ENCODE results near the gene TOP3A.

TOP3A gene

DNA sequence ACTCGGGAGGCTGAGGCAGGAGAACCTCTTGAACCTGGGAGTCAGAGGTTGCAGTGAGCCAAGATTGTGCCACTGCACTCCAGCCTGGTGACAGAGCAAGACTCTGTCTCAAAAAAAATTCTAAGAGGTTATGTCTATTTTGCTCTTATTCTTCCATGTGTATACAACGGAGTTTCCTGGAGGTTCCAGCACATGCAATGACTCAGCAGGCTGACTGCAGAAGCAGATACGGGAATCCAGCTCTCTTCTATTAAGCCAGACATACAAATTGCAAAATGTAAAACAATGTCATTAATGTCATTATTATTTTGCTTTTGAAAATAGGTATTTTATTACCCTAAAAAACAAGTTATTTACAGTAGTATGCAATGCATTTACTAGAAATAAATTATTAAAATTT is 35.9 kb downstream of the TOP3A start:
- DNase-seq = no peak

DNA sequence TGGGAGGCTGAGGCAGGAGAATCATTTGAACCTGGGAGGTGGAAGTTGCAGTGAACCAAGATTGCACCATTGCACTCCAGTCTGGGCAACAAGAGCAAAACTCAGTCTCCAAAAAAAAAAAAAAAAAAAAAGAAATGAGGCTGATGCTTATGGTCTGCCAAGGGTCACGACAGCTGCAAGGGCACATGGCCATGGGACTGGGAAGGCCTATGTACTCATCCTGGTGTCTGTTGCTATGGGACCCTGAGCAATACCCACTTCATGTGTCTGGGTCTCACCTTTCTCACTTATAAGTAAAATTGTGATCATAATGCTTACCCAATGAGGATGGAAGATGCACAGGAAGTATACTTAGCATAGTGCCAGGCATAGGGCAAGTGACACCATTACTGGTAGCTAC is 37.7 kb downstream of the TOP3A start:
- DNase-seq = no peak

DNA sequence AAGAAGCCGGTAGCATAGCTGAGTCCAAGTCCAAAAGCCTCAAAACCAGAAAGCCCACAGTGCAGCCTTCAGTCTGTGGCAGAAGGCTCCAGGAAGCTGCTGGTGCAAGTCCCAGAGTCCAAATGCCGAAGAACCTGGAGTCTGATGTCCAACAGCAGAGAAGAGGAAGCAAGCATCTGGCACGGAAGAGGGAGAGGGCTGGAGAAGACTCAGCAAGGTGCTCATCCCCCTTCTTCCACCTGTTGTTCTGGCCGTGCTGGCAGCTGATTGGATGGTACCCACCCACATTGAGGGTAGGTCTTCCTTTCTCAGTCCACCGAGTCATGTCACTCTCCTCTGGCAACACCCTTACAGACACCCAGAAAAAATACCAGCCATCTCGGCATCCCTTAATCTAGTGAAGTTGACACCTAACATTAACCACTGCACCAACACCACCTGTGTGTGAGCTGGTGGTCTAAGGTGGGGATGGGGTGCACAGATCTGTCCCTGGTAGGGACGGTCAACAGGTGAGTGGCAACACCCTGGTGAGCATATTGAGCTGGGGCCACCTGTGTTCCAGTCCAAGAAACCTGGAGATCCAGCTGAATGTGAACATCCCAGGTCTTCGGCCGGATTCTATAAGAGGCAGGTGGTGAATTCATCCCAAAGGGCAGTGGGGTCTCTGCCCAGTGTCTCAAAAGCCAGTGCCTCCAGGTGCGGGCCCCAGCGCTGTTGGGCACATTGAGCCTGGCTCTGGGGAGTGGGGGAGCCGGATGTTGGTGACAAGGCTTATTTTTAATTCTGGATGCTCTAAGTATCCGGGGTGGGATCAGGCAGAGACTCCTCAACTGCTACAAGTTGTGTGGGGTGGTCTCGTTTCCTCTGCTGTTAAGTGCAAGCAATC is 44.5 kb downstream of the TOP3A start:
- DNase-seq = no peak

DNA sequence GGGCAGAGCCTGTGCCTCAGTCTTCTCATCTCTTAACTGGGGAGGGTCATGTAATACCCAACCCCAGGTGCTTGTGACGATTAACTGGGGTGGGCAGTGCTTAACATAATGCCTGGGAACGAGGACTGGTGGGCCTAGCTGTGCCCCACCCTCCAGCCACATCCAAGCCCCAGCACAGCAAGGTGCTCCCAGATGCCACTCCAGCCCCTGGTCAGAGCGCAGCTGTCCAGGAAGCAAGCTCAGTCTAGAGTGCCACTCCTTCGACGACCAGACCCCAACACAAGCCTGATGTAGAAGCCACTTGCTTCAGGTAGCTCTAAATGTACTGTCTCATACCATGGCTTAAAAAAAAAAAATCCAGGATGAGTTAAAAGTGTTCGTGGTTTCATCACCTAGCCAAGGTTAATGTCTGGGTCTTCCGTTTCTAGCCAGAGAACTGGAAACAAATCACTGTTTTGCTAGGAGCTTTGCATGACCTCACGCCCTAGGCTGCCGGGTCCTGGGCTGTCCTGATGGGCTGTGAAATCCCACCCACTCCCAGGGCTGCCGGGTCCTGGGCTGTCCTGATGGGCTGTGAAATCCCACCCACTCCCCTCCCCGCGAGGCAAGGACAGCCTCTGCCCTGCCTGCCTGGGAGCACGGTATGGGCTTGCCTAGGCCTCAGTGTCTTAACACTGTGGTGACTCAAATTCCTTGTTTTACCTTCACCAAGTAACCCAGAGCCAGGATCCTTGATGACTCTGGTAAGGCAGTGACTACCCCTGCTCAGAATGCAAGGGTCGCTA is 46.7 kb downstream of the TOP3A start:
- no peak for DNase-seq

DNA sequence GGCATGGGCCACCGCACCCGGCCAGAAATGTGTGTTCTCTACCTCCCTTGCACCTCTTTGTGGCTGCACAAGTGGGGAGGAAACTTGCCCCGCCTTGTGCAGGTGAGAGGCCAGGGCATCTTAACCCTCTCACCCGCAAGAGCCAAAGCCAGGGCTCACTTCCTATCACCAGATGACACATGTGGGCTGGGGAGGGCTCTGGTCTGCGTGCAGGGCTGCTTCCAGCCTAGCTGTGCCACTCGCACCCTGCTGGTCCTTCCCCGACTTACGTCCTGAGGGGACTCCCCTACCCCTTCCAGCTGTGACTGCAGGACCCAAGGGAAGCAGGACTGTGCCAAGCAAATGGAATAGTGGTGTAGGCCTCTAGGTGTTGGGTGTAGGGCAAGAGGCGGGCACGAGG is 47.4 kb downstream of the TOP3A start:
- no peak for DNase-seq

DNA sequence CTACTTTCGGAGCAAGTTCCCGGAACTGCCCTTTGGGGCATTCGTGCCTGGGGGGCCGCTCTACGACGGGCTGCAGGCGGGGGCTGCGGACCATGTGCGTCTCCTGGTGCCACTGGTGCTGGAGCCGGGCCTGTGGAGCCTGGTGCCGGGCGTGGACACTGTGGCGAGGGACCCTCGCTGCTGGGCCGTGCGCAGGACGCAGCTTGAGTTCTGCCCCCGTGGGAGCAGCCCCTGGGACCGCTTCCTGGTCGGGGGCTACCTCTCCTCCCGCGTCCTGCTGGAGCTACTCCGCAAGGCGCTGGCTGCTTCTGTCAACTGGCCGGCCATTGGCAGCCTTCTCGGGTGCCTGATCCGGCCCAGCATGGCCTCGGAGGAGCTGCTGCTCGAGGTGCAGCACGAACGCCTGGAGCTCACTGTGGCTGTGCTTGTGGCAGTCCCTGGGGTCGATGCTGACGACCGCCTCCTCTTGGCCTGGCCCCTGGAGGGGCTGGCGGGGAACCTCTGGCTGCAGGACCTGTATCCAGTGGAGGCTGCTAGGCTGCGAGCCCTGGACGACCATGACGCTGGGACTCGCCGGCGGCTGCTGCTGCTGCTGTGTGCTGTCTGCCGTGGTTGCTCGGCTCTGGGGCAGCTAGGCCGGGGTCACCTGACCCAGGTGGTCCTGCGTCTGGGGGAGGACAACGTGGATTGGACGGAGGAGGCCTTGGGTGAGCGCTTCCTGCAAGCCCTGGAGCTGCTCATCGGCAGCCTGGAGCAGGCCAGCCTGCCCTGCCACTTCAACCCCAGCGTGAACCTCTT is 50.7 kb downstream of the TOP3A start:
- DNase-seq = no peak

DNA sequence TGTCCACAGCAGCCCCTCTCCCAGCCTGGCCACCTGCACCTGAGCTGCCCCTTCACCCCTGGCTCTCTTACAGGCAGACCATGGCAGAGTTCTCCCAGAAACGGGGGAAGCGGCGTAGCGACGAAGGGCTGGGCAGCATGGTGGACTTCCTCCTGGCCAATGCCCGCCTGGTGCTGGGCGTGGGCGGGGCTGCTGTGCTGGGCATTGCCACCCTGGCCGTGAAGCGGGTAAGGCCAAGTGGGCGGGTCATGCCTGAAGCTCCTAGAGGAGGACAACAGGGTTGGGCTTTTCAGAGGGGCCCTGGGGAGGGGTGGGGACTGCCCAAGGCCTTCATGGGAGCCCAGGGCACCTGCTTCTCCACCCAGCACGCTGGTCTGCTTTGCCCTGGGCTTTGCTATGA is 52.2 kb downstream of the TOP3A start:
- DNase-seq = no peak

DNA sequence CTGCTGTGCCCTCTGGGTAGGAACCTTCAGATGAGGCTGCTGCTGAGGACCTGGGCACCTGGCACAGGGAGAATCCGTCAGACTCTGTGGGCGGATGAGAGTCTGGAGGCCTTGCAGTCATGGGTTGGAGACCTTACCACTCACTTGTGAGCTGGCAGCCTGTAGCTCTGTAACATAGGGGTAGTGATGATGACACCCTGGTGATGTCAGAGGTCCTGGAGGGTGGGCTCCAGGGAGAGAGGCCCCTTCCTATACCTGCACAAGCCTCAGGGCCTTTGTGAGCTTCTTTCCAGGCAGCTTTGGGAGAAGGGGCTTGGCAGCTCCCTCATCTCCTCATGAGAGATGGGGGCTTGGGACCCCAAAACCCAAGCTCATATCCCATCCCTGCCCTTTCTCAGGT is 52.7 kb downstream of the TOP3A start:
- no peak for DNase-seq

DNA sequence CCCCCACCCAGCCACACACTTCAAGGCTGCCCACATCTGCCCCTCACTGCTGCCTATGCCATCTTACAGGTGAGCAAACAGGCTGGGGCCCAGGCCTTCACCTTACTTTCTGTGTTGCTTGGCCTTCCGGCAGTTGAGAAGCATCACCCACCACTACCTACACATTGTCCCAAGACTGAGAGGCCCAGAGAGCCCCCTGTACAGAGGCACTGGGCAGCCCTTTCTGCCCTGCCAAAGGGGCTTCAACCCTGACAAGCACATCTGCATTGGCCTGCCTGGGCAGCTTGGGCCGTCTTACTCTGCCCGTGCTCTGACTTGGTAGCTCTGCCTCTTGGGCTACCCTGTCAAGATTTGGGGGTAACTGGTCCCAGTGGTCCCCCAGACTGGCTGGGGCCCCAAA is 53.1 kb downstream of the TOP3A start:
- no peak for DNase-seq

DNA sequence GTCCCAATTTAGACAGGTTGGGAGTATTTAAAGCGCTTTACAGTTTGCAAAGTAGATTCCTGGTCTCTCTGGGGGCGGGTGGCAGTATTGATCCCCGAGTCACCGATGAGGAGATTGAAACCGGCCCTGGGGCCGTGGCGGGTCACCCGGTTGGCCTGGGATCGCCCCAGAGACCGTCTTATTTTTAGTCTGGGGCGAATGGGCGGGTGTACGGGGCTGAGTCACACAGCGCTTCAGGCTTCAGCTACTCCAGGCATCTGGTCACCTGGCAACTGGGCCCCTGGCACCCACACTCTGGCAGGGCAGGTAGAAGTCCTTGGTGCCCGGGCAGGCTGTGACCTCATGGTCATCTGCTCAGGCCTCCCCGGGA is 53.7 kb downstream of the TOP3A start:
- DNase-seq = no peak

DNA sequence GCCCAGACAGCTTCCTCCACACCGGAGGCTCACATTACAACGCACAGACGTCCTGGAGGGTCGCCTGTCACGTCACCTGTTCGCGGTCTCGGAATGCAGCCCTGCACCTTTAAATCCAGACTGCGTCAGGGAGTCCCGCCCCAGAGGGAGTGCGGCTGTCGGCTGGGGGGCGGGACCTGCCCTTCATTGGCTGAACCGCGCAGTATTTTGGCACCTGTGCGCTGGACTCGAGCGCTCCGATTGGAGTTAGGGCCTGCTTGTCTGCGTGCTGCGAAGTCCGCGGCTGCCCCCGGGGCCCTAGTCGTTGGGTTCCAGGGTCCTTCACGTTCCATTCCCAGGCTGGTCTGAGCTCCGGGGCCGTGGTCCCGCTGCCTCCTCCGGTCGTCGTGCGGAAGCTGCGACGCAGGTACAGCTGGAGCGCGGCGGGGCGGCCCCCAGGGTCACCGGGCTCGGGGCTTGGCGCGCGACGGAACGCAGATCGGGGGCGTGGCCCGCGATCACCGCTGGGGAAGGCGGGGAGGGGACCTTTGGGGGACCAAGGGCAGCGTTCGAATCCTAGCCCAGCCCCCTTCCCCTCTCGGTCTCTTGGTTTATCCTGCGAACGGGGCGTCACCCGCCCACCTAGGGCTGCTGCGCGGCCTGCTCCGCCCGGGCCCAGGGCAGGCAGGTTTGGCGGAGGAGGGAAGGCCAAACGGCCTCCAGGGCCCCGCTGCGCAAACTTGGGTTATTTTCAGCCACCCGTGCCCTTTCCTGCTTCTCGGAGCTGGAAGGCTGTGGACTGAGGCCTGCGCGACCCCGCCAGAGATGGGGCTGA is 54.3 kb downstream of the TOP3A start, which contains the start of gene MIEF2:
Gene MIEF2, plus strand, starts transcription at position 331 of the 814 bp plus-strand sequence. CDS start 2,059 bp downstream, outside the sequence.
- peak; percentile 96 for DNase-seq

DNA sequence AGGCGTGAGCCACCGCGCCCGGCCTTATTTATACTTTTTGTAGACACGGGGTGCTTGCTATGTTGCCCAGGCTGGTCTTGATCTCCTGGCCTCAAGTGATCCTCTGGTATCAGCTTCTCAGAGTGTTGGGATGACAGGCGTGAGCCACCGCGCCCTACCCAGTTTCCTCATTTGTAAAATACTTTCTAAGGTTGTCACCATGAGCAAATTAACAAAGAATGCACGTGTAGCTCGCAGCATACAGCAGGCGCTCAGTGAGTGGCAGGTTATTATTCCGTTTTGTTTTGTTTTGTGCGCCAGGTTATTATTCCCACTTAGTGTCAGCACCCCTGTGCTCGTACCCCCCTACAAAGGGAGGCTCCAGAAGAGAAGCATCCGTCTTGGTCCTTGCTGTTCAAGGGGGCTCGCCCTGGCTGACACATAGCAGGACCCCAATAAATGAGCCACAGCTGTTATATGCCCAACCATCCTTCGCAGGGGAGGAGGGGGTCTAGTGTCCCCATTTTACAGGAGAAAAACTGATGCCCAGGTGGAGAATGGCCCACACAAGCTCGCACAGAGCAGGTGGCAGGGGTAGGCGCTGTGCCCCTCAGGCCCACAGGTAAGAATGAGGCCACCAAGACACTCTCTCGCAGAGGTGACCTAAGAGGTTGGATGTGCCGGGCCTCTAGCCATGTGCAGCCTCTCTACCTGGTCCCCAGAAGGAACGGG is 55.0 kb downstream of the TOP3A start:
- no peak for DNase-seq

DNA sequence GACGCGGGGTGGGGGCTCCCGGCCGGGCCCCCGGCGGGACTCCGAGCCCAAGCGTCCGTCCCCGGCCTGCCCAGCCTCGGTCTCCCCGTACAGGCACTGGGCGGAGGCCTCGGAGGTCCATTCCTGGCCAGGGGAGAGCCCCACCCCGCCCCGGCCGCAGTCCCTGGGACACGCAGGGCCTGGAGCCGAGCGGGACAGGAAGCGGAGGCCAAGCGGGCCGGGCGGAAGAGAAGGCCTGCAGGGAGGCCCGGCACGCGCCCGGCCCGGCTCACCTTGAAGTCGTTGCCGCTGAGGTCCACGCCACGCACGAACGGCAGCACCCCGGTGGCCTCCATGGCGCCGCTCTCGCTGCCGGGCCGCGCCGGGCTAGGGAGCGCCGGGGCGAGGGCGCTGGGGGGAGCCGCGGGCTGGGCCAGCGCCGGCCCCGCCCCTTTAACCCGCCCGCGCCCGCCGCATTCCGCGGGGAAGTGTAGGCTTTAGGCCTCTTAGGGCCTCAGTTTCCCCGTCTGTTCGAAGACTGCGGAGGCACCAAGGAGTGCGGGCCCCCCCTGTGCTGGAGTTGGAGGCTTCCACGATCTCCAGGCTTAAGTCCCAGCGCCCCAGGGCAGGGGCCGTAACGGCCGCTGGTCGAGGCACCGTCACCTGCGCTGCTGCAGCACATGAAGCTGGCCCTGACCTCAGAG is 56.3 kb downstream of the TOP3A start, which contains the start of gene FLII:
Gene FLII, minus strand, starts transcription at position 383 of the 683 bp plus-strand sequence. Its CDS starts 48 bp downstream, at position 335.
- DNase-seq = peak; percentile 37

DNA sequence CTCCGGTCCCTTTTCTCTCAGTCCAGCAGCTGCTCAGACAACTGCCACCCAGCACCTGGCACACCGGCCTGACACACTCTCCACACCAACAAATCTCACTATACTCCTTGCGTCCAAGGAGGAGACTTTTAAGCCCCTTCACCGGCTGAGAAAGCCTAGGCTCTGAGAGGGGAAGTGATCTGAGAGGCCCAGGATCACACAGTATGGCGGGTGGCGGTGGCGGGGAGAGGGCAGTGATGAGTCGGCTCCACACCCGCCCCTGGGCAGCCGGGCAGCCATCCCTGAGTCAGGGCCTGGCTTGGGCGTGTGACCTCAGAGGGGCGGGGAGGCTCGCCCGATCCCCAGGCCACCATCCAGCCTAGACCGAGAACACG is 56.8 kb downstream of the TOP3A start:
- DNase-seq = peak; percentile 57

DNA sequence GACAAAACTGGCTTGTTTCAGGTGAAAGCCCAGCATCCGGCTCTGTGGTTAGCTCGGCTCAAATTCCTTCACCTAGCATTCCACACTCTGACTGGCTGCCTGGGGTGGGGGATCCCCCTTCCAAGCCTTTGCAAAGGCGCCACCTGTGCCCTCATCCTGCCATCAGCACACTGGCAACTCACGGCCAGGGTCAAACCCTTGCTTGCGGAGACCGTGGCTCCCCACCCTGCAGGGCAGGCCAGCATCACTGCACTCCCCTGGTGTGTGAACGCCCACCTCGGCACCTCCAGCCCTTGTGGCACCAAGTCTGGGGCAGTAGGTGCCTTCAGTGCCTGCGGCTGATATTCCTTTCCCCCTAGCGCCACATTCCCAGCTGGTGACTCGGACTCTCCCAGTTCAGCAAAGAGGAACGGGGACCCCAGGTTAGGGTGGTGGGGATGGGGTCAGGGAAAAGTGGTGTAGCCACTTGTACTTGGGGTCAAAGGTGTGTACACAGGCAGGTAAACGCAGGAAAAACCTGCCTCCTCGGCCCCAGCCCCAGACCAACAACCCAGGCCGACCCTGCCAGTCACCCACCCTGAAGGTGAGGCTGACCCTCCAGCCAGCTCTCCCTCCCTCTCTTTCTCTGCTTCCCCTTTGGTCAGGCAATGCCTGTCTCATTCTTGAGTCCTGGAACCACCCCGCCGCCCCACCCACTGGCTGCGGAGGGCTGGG is 57.4 kb downstream of the TOP3A start:
- peak; percentile 37 for DNase-seq

DNA sequence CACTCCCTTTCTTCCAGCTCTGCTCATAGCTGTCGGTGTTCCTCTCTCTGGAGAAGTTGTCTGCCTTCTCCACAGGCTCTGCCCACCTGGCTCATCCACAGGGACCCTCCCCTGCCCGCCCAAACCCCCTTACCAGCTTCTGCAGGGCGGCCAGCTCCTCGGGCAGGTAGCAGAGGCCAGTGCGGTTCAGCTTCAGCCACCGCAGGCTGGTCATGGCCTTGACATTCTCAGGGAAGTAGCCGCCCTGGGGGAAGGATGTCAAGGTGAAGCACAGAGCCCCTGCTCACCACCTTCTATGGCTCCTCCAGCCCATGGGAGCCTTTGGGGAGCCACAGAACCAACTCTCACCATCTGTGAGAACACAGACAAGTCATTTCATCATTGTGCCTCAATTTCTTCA is 58.0 kb downstream of the TOP3A start:
- no peak for DNase-seq

DNA sequence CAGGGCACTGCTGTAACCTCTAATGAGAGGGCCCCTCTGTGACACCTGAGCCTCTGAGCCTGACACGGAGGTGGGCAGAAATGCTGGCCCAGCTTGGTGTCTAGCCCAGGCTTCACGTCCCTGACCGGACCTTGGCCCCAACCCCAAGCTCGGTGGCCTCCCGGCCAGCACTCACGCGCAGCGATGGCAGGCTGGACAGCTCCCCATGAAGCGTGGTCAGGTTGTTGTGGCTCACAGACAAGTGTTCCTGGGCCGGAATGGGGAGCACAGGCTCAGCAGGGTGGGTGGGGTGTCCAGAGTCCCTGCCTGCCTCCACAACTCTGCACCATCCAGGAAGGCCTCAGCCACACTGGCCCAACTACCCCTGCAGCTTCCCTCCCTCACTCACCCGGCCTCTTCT is 58.4 kb downstream of the TOP3A start:
- DNase-seq = no peak

DNA sequence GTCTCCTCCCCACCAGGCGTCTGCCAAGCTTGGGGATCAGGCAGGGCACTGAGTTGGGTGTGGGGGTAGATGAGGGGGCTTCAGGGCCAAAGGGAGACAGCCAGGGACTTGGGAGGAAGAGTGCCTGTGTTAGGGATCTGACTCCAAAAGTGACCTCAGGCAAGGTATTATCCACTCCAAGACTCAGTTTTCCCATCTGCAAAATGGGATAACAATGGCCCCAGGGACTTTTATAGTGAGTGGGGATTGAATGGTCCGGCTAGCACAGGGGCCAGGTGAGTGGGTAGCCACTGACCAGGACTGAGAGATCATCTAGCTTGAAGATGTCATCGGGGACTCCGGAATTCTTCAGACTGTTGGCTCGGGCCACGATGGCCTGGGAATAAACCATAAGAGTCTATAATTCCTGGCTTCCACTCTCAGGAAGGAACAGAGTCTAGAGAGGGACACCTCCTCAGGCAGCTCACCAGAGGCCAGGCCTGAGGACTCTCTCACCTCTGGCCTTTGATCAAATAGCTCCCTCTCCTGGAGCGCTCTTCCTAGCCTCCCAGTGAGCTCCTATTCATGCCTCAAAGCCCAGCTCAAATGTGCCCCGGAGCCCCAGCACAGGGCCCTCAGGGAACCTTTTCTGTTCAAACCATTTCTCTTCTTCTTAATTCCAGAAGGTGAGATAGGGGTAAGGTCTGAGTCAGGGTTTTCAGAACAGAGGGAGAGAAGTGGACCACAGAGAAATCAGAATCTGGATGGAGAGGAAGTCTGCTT is 59.7 kb downstream of the TOP3A start:
- no peak for DNase-seq

Measured in activated CD4-positive, alpha-beta T cell treated with anti-CD3 and anti-CD28 coated beads, Interleukin-2, amount 50 U/mL, for 16 hours (primary cell).